Caco-2 (cell line): ENCODE measurements around the gene SYN1. TPM values are rescaled to one million over a fixed set of nuclear protein-coding genes. Genes with fewer than 3 reads are reported as not detected.

ENCODE experiments used
- BruUV-seq: library from RNA; stranded (reverse); fragments of 400-500 nt; replicated peaks from 2 replicates; lab custom pipeline; 2021; lab: Mats Ljungman, UMichigan
- CTCF ChIA-PET: fragments of 300-600 bp; sonication (Branson Sonifier 250); formaldehyde crosslinking; loops from one replicate; lab custom pipeline; 2022; ENCODE audit warnings: antibody characterized with exemption; lab: Charles Lee
- POLR2A ChIA-PET: fragments of 300-600 bp; sonication (Branson Sonifier 250); formaldehyde crosslinking; loops from one replicate; lab custom pipeline; 2022; ENCODE audit warnings: antibody characterized with exemption; lab: Charles Lee
- DNase-seq, 2 experiments: peaks; one replicate each; pipeline versions ENCODE4 v3.0.0 to v3.0.0-alpha.2; 2020 to 2022
- H3K27me3 ChIP-seq: replicated peaks from 2 replicates; pipeline ENCODE4 v1.6.0; 2011; ENCODE audit warnings: low read length; ENCODE audit not compliant: control insufficient read depth, insufficient read depth
- H3K36me3 ChIP-seq: 2 replicates; pipeline ENCODE4 v1.5.1; 2011; ENCODE audit warnings: low read length; ENCODE audit not compliant: control insufficient read depth, insufficient read depth
- H3K4me1 ChIP-seq: fragments of 250-450 bp; sonication (Bioruptor Pico); 2 replicates; pipeline ENCODE4 v1.5.1; 2020; ENCODE audit warnings: mild to moderate bottlenecking
- H3K4me3 ChIP-seq: 2 replicates; pipeline ENCODE4 v1.5.1; 2011; ENCODE audit warnings: low read depth, mild to moderate bottlenecking, control low read depth, low read length
- H3K9me3 ChIP-seq: fragments of 250-450 bp; sonication (Bioruptor Pico); 2 replicates; pipeline ENCODE4 v1.5.1; 2020; ENCODE audit warnings: mild to moderate bottlenecking, moderate library complexity
- H3K27ac Mint-ChIP-seq: one replicate; pipeline ENCODE4 v1.8.0; 2022; ENCODE audit warnings: mixed read lengths; ENCODE audit not compliant: unreplicated experiment
- H3K27me3 Mint-ChIP-seq: one replicate; pipeline ENCODE4 v1.8.0; 2022; ENCODE audit warnings: mixed read lengths; ENCODE audit not compliant: insufficient read depth, unreplicated experiment
- H3K36me3 Mint-ChIP-seq: one replicate; pipeline ENCODE4 v1.8.0; 2022; ENCODE audit warnings: mild to moderate bottlenecking, mixed read lengths; ENCODE audit not compliant: insufficient read depth, unreplicated experiment
- H3K4me1 Mint-ChIP-seq: one replicate; pipeline ENCODE4 v1.8.0; 2022; ENCODE audit warnings: low read depth, mixed read lengths; ENCODE audit not compliant: unreplicated experiment
- H3K4me3 Mint-ChIP-seq: one replicate; pipeline ENCODE4 v1.8.0; 2022; ENCODE audit warnings: mild to moderate bottlenecking, moderate library complexity, mixed read lengths; ENCODE audit not compliant: unreplicated experiment
- H3K9me3 Mint-ChIP-seq: one replicate; pipeline ENCODE4 v1.8.0; 2022; ENCODE audit warnings: mixed read lengths; ENCODE audit not compliant: unreplicated experiment
- intact Hi-C: fragments of 100-400 bp; cut with micrococcal nuclease; formaldehyde crosslinking; loops from one replicate; pipeline ENCODE4 v1.10.0; 2022; ENCODE audit not compliant: unreplicated experiment
- total RNA-seq: library from RNA; stranded (reverse); gene quantifications from 2 replicates; pipeline ENCODE4 v1.2.3, GENCODE V29; 2022
- TF ChIP-seq, protein P1 (sequence below), 2 experiments: fragments of 200-600 bp in 1 of 2; IDR thresholded peaks; 1 replicate in 1 of 2; 2 replicates in 1 of 2; pipeline versions ENCODE4 v1.5.1 to v1.8.0; 2011 to 2022; ENCODE audit warnings: antibody characterized with exemption in 1 of 2, control low read depth in 1 of 2, inconsistent platforms in 1 of 2, low read depth in 1 of 2, low read length in 1 of 2, mild to moderate bottlenecking in 1 of 2, moderate library complexity in 1 of 2; ENCODE audit not compliant: insufficient read depth in 1 of 2, severe bottlenecking in 1 of 2, unreplicated experiment in 1 of 2

Gene SYN1
- total RNA-seq, 1 experiment from 2014 or later: not detected

DNA sequence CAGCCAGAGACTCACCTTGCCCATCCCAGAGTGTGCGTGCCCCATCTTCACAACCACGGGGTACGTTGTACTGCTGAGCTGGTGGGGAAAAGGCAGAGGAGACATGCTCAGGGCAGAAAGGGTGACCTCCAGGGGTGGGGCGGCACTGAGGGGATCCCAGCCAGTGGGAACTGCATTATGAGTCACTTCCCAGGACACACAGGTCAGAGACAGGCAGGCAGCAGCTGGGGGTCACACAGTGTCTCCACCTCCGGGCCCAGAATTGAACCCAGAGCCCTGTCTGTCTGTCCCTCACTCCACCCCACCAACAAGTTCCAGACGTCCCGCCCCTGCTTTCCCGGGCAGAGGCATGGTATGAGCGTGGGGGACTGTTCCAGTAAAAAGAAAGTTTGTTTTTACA lies 42.2 kb downstream of the SYN1 start:
- Mint-ChIP-seq H3K4me3 (no peak overlapping the region), H3K4me1 (no peaks in the 10 kb centered on the region), H3K27me3 (no peaks in the 10 kb centered on the region), H3K27ac (no peak overlapping the region), H3K9me3 (no peaks in the 10 kb centered on the region), H3K36me3 (peaks cover 10% of the 10 kb centered on the region)
- Histone ChIP-seq H3K9me3 (no peaks in the 10 kb centered on the region), H3K27me3 (no peaks in the 10 kb centered on the region), H3K4me1 (no peaks in the 10 kb centered on the region), H3K36me3 (no peaks in the 10 kb centered on the region), H3K4me3 (no peak overlapping the region)
- ChIA-PET CTCF (no interaction called here), POLR2A (no interaction called here)
- TF ChIP-seq, protein P1, sequence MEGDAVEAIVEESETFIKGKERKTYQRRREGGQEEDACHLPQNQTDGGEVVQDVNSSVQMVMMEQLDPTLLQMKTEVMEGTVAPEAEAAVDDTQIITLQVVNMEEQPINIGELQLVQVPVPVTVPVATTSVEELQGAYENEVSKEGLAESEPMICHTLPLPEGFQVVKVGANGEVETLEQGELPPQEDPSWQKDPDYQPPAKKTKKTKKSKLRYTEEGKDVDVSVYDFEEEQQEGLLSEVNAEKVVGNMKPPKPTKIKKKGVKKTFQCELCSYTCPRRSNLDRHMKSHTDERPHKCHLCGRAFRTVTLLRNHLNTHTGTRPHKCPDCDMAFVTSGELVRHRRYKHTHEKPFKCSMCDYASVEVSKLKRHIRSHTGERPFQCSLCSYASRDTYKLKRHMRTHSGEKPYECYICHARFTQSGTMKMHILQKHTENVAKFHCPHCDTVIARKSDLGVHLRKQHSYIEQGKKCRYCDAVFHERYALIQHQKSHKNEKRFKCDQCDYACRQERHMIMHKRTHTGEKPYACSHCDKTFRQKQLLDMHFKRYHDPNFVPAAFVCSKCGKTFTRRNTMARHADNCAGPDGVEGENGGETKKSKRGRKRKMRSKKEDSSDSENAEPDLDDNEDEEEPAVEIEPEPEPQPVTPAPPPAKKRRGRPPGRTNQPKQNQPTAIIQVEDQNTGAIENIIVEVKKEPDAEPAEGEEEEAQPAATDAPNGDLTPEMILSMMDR (IDR thresholded peaks at IDR 0.05; ENCODE audit: insufficient read depth in 1 of 2, low read depth in 1 of 2, low read length in 1 of 2, severe bottlenecking in 1 of 2, unreplicated experiment in 1 of 2): no peak
- no peak for DNase-seq
- no TSS peak for BruUV-seq
- intact Hi-C loops: no loop called here

DNA sequence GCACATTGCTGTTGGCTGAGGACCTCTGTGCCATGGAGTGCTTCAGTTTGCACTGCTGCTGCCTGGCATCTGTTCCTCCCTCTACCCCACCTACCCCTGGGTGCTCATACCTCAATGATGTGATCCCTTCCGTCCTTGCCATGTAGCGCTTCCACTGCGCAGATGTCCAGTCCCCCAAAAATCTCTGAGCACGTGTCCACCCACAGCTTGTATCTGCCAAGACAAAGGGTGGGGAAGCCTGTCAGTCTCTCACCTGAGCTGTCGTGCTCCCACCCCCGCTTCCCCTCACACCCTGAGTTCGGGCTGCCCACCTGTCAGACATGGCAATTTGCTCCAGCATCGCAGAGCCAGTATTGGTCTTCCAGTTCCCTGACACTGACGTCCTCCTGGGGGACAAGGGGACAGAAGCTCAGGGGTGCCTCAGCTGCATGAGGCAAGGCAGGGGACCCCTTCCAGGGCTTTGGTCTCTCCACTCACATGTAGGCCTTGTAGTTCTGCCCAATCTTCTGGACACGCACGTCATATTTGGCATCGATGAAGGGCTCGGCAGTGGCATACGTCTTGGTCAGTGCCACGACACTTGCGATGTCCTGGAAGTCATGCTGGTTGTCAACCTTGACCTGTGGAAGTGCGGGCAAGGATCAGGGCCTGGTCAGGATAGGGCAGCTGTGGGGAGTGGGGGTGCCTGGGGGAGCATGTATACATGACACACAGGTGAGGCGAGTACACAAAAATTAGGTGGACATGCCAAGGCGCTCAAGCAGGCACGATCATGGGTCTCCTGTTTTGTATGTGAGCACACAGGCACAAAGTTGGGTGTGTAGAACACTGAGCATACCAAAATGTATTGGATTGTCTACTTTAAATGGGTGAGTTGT lies 43.4 kb downstream of the SYN1 start:
- H3K4me1 ChIP-seq: no peaks in the 10 kb centered on the region
- Mint-ChIP-seq H3K27ac (no peak overlapping the region), H3K36me3 (peaks cover 13% of the 10 kb centered on the region), H3K4me3 (no peak overlapping the region), H3K4me1 (no peaks in the 10 kb centered on the region), H3K27me3 (no peaks in the 10 kb centered on the region), H3K9me3 (no peaks in the 10 kb centered on the region)
- H3K27me3 ChIP-seq: no peaks in the 10 kb centered on the region
- ChIA-PET POLR2A (no interaction called here), CTCF (interaction anchor here (0.5 kb wide), 1 partner anchor 74 kb away, joined by 3 read pairs; the partner anchor contains the start of gene ELK1)
- H3K4me3 ChIP-seq: no peak overlapping the region
- TF ChIP-seq, protein P1 (IDR thresholded peaks at IDR 0.05; ENCODE audit: insufficient read depth in 1 of 2, low read depth in 1 of 2, low read length in 1 of 2, severe bottlenecking in 1 of 2, unreplicated experiment in 1 of 2): no peak
- no peaks in the 10 kb centered on the region for H3K9me3 ChIP-seq
- intact Hi-C loops: no loop called here
- no peaks in the 10 kb centered on the region for H3K36me3 ChIP-seq
- DNase-seq: no peak
- BruUV-seq: no TSS peak

DNA sequence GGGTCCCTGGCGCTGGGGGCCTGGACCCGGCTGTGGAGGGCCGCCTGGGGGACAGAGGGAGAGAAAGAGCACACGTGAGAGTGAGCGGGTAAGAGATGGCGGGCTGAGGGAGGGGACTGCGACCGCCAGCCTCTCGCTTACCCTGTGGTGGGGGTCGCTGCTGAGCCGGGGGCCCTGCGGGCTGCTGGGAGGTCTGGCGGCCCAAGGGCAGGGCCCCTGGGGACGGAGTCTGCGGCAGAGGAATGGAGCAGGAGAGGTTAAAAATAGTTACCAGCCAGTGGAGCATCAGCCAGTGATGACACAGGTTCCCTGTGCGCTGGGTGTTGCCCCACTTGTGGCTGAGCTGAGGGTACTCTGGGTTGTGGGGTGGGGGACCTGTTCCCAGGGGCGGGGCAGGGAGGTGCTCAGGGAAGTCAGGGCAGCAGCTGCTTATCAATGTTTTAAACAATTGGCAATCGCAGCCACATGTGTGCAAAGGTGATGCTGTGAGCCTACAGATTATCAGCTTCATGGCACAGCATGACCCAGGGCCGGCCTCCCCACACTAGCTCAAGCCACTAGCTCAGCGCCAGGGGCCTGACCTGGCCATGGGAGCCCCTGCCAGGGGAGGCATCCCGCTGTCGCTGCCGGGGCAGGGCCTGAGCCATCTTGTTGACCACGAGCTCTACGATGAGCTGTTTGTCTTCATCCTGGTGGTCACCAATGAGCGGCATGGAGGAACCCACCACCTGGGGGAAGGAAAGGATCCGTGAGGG lies 44.9 kb downstream of the SYN1 start:
- intact Hi-C loops: no loop called here
- no peaks in the 10 kb centered on the region for H3K27me3 ChIP-seq
- no TSS peak for BruUV-seq

More for the DNA sequence above, 44.9 kb downstream of the SYN1 start:
- H3K36me3 Mint-ChIP-seq: peaks cover 27% of the 10 kb centered on the region
- H3K4me1 ChIP-seq: no peaks in the 10 kb centered on the region
- H3K36me3 ChIP-seq: no peaks in the 10 kb centered on the region
- CTCF ChIA-PET: no interaction called here
- H3K4me3 ChIP-seq: no peak overlapping the region
- TF ChIP-seq, protein P1 (IDR thresholded peaks at IDR 0.05; ENCODE audit: insufficient read depth in 1 of 2, low read depth in 1 of 2, low read length in 1 of 2, severe bottlenecking in 1 of 2, unreplicated experiment in 1 of 2): no peak
- DNase-seq: no peak
- H3K27me3 Mint-ChIP-seq: no peaks in the 10 kb centered on the region
- no peaks in the 10 kb centered on the region for H3K9me3 ChIP-seq
- no peaks in the 10 kb centered on the region for H3K4me1 Mint-ChIP-seq
- POLR2A ChIA-PET: no interaction called here
- H3K9me3 Mint-ChIP-seq: no peaks in the 10 kb centered on the region
- no peak overlapping the region for H3K4me3 Mint-ChIP-seq
- H3K27ac Mint-ChIP-seq: no peak overlapping the region
